ENCODE measurements around the gene FAM186B. TPM values are rescaled to one million over a fixed set of nuclear protein-coding genes. Genes with fewer than 3 reads are reported as not detected.
"Not testable (repeated sequence)": the region's sequence is repeated elsewhere in the genome, so short reads cannot be mapped to it uniquely, and the experiment has no call there.

Gene FAM186B
- polyA plus RNA-seq, 3 donors from 2014 or later = not detected

GRCh38 chr12:49612210-49612609 lies 6.8 kb upstream of the FAM186B start:
- Mint-ChIP-seq H3K9me3 (peaks cover 0 to 8% (median 6%) of the 10 kb centered on the region in 6 donors), H3K4me3 (no peak overlapping the region), H3K27me3 (ENCODE audit: low read depth in 3 of 3) (peaks cover 4 to 13% (median 10%) of the 10 kb centered on the region in 3 donors), H3K4me1 (no peaks in the 10 kb centered on the region), H3K27ac (no peak overlapping the region), H3K36me3 (no peaks in the 10 kb centered on the region)
- DNase-seq = no peak

- H3K9me3 Mint-ChIP-seq, H3K36me3 Mint-ChIP-seq, DNase-seq, H3K4me1 Mint-ChIP-seq, H3K27ac Mint-ChIP-seq, H3K4me3 Mint-ChIP-seq: not testable (repeated sequence)
- peaks cover 4 to 15% (median 5%) of the 10 kb centered on the region in 3 donors for H3K27me3 Mint-ChIP-seq (ENCODE audit: low read depth in 3 of 3)
These were observed 5.3 kb upstream of the FAM186B start for GRCh38 chr12:49610785-49611184.

- Mint-ChIP-seq H3K36me3 (no peaks in the 10 kb centered on the region), H3K4me3 (no peak overlapping the region), H3K27me3 (ENCODE audit: low read depth in 3 of 3) (peaks cover 2 to 11% (median 4%) of the 10 kb centered on the region in 3 donors), H3K9me3 (peaks cover 0 to 8% (median 5%) of the 10 kb centered on the region in 6 donors), H3K27ac (no peak overlapping the region), H3K4me1 (no peaks in the 10 kb centered on the region)
- no peak for DNase-seq
These were observed 4.4 kb upstream of the FAM186B start for GRCh38 chr12:49609875-49610154.

- H3K4me1 Mint-ChIP-seq = no peaks in the 10 kb centered on the region
- no peak for DNase-seq
- no peaks in the 10 kb centered on the region for H3K36me3 Mint-ChIP-seq
- peaks cover 2 to 8% (median 4%) of the 10 kb centered on the region in 3 donors for H3K27me3 Mint-ChIP-seq (ENCODE audit: low read depth in 3 of 3)
- peaks cover 0 to 8% (median 5%) of the 10 kb centered on the region in 6 donors for H3K9me3 Mint-ChIP-seq
- H3K27ac Mint-ChIP-seq = no peak overlapping the region
- no peak overlapping the region for H3K4me3 Mint-ChIP-seq
These were observed 3.8 kb upstream of the FAM186B start for GRCh38 chr12:49609059-49609874.

DNA sequence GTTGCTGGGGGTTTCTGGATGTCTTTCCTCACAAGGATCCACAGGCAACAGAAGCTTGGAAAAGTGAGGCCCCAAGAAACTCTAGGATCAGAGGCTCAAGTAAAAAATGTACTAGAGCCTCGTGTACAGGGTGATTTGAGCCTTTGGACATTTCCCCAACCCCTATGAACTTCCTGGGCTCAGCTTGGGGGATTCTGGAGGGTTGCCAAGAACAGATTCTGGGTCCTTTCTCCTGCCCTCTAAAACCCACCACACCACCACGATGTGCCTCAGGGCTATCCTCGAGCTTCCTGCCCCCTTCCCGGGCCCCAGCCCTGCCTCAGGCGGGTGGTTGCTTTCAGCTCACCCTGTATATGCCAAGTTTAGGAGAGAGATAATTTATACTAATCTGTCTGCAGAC lies 583 bp downstream of the FAM186B start:
- H3K4me1 Mint-ChIP-seq = no peaks in the 10 kb centered on the region
- DNase-seq = no peak
- peaks cover 0 to 4% (median 2%) of the 10 kb centered on the region in 3 donors for H3K27me3 Mint-ChIP-seq (ENCODE audit: low read depth in 3 of 3)
- H3K27ac Mint-ChIP-seq = no peak overlapping the region
- peaks cover 0 to 2% (median under 1%) of the 10 kb centered on the region in 6 donors for H3K9me3 Mint-ChIP-seq
- no peaks in the 10 kb centered on the region for H3K36me3 Mint-ChIP-seq
- H3K4me3 Mint-ChIP-seq = no peak overlapping the region

DNA sequence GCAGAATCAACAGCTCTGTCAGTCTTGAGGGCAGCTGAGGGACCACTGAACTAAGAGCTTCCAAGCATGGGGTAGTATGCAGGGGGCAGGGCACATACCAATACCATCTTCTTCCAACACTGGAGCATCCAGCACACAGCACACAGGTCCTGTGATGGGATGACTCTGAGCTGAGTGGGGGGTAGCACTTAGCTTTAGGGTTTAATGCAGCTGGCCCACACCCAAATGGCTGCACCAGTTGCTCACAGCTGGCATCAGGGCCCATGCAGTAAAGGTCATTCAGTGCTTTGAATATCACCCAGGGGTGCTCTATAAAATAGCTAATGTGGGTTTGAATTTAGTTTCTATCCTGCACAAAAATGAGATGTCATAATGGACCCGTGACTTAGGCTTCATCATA lies 1.7 kb downstream of the FAM186B start:
- no peaks in the 10 kb centered on the region for H3K36me3 Mint-ChIP-seq
- no peak overlapping the region for H3K27ac Mint-ChIP-seq
- H3K9me3 Mint-ChIP-seq = no peaks in the 10 kb centered on the region
- no peaks in the 10 kb centered on the region for H3K4me1 Mint-ChIP-seq
- DNase-seq = no peak
- H3K4me3 Mint-ChIP-seq = no peak overlapping the region
- peaks cover 0 to 3% (median 2%) of the 10 kb centered on the region in 3 donors for H3K27me3 Mint-ChIP-seq (ENCODE audit: low read depth in 3 of 3)

DNA sequence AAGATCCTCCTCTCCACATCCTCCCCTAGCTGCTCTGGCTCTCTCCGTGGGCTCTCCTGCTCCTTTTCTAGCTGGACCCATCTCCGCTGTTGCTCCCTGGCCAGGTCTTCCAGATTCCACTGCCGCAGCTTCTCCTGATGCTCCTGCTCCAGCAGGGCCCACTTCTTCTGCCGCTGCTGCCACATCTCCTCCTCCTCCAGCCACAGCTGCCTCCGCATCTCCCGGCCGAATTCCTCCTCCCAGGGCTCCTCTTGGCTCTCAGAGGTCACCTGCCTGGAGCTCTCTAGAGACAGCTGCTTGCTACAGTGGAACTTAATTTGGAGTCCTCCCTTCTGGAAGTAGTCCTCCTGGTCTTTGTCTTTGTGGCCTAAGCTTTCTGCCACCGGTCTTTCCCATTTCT lies 5.5 kb downstream of the FAM186B start:
- Mint-ChIP-seq H3K9me3 (no peaks in the 10 kb centered on the region), H3K4me3 (no peak overlapping the region), H3K36me3 (no peaks in the 10 kb centered on the region), H3K4me1 (no peaks in the 10 kb centered on the region), H3K27ac (no peak overlapping the region), H3K27me3 (ENCODE audit: low read depth in 3 of 3) (peaks cover 0 to 1% (median 0%) of the 10 kb centered on the region in 3 donors)
- no peak for DNase-seq

DNA sequence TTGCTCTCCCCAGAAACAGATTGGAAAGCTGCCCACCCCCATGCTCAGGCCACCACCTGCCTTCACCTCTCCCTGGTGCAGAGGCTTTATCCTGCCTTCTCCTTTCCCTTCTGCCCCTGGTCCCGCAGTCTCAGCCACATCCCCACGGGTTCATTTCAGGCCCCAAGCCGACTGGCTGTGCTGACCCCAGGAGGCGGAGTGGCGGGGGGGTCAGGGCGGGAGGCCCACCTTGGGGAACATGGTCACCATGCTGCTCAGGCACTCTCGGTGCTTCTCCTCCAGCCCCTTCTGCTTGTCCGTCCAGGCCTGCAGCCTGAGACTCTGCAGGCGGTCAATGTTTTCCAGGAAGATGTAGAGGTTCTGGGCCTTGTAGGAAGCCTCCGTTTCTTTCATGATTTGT lies 6.9 kb downstream of the FAM186B start:
- Mint-ChIP-seq H3K27me3 (ENCODE audit: low read depth in 3 of 3) (peaks cover 0 to 1% (median 0%) of the 10 kb centered on the region in 3 donors), H3K36me3 (no peaks in the 10 kb centered on the region), H3K27ac (no peak overlapping the region), H3K9me3 (no peaks in the 10 kb centered on the region), H3K4me3 (no peak overlapping the region), H3K4me1 (no peaks in the 10 kb centered on the region)
- DNase-seq = no peak

DNA sequence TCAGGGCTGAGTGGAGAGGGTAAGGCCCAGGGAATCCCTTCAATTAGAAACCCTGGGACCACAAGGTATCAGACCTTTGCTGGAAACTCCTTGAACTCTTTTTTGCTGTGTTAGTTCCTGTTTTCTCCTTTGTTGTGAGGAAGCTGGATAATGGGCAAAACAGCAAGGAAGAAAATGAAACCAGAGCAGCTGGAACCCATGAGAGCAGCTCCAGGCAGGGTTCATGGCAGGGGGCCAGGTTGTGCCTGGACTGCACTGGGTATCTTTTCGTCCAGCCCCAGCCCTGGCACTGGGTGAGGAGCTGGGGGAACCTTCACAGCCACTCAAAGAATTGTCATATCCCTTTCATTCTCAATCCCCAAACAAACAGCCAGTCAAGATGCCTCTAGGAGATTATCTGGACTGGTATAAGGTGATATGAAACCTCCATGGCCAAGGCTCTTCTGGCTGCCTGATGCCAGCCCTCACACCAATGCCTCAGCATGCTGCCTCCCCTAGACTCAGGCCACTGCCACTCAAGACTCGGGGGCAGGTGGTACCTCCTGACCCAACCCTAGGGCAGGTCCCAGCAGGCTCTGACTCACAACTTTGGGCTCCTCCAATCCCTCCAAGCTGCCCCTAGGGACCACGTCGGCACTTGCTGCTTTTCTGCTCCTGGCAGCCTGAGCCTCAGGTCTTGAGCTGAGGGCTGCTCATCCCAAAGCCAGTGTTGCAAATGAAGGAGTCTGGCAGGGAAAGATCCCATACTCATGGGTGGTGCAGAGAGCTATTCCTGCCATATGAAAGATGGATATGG lies 16.5 kb downstream of the FAM186B start:
- H3K27me3 Mint-ChIP-seq (ENCODE audit: low read depth in 3 of 3) = no peaks in the 10 kb centered on the region
- no peak for DNase-seq
- peaks cover 0 to 2% (median 0%) of the 10 kb centered on the region in 6 donors for H3K9me3 Mint-ChIP-seq
- peaks cover 4 to 19% (median 16%) of the 10 kb centered on the region in 3 donors for H3K36me3 Mint-ChIP-seq
- H3K27ac Mint-ChIP-seq = peak overlapping the region in 1 of 6 donors; percentile 15
- H3K4me1 Mint-ChIP-seq = no peaks in the 10 kb centered on the region
- no peak overlapping the region for H3K4me3 Mint-ChIP-seq

- H3K4me1 Mint-ChIP-seq = no peaks in the 10 kb centered on the region
- no peaks in the 10 kb centered on the region for H3K27me3 Mint-ChIP-seq (ENCODE audit: low read depth in 3 of 3)
- peak overlapping the region in 1 of 6 donors; percentile 45 for H3K27ac Mint-ChIP-seq
- H3K4me3 Mint-ChIP-seq = no peak overlapping the region
- H3K36me3 Mint-ChIP-seq = peaks cover 4 to 20% (median 16%) of the 10 kb centered on the region in 3 donors
- H3K9me3 Mint-ChIP-seq = peaks cover 0 to 2% (median 0%) of the 10 kb centered on the region in 6 donors
- DNase-seq = no peak
These were observed 17.2 kb downstream of the FAM186B start for GRCh38 chr12:49588281-49588680.

DNA sequence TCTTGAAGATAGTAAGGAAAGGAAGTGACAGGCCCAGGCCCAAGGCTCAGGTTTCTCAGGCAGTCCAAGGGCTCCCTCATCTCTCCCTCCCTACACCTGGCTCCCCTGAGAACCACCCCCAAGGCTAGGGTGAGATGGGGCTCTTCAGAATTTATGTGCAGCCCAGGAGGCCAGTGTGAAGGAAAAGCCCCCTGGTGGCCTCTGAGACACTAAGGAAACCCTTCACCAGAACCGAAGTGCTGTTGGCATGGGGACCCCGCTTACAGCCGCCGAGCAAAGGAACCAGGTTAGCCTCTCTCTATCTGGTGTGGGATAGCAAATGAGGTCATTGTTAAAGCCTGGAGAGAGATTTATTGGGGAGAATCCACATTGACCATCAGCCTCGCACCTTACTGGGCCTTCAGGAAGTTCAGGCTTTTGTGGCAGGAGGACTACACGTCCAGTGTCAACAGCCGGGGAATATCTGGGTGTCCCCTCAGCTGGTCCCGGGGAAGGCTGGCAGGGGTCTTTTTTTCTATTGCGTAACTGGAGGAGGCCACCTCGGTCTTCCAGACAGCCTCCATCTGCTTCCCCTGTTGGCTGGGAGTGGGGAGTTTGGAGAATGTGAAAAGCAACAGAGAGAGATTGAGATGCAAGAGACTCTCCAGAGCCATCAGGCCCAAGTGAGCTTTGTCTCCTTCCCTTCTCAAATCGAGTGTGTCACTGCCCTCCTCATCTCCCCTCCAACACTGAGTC lies 18.1 kb downstream of the FAM186B start:
- peaks cover 4 to 20% (median 16%) of the 10 kb centered on the region in 3 donors for H3K36me3 Mint-ChIP-seq
- peaks cover 0 to 2% (median 0%) of the 10 kb centered on the region in 6 donors for H3K9me3 Mint-ChIP-seq
- DNase-seq = no peak
- H3K27me3 Mint-ChIP-seq (ENCODE audit: low read depth in 3 of 3) = peaks cover 0 to 3% (median 0%) of the 10 kb centered on the region in 3 donors
- no peak overlapping the region for H3K27ac Mint-ChIP-seq
- H3K4me1 Mint-ChIP-seq = no peaks in the 10 kb centered on the region
- no peak overlapping the region for H3K4me3 Mint-ChIP-seq

GRCh38 chr12:49585477-49586459 lies 19.7 kb downstream of the FAM186B start:
- DNase-seq = no peak
- H3K27me3 Mint-ChIP-seq (ENCODE audit: low read depth in 3 of 3) = peaks cover 0 to 6% (median 1%) of the 10 kb centered on the region in 3 donors
- H3K4me1 Mint-ChIP-seq = no peaks in the 10 kb centered on the region
- H3K9me3 Mint-ChIP-seq = peaks cover 0 to 2% (median 0%) of the 10 kb centered on the region in 6 donors
- H3K36me3 Mint-ChIP-seq = peaks cover 4 to 14% (median 13%) of the 10 kb centered on the region in 3 donors
- H3K4me3 Mint-ChIP-seq = no peak overlapping the region
- no peak overlapping the region for H3K27ac Mint-ChIP-seq

GRCh38 chr12:49584591-49584990 lies 20.8 kb downstream of the FAM186B start:
- no peak overlapping the region for H3K27ac Mint-ChIP-seq
- DNase-seq = no peak
- H3K9me3 Mint-ChIP-seq = no peaks in the 10 kb centered on the region
- peaks cover 4 to 13% (median 7%) of the 10 kb centered on the region in 3 donors for H3K36me3 Mint-ChIP-seq
- peaks cover 0 to 6% (median 3%) of the 10 kb centered on the region in 3 donors for H3K27me3 Mint-ChIP-seq (ENCODE audit: low read depth in 3 of 3)
- H3K4me1 Mint-ChIP-seq = no peaks in the 10 kb centered on the region
- H3K4me3 Mint-ChIP-seq = no peak overlapping the region

Data from immature natural killer cell (primary cell).